Transverse colon (tissue), 4 donors: ENCODE measurements around the gene LTB.

ENCODE experiments used
- CTCF ChIP-seq, 5 experiments: fragments of 200-600 bp in 3 of 5; fragments of 450-650 bp in 2 of 5; sonication (generic) in 3 of 5; IDR thresholded peaks; 1 replicate in 2 of 5; 2 replicates in 3 of 5; pipeline ENCODE4 v1.5.1; 2016 to 2017; ENCODE audit warnings: antibody characterized with exemption in 5 of 5, inconsistent platforms in 3 of 5, mild to moderate bottlenecking in 2 of 5, moderate library complexity in 1 of 5
- EP300 ChIP-seq: sonication (generic); formaldehyde crosslinking; IDR thresholded peaks from one replicate; pipeline ENCODE4 v1.6.1; 2017; ENCODE audit warnings: antibody characterized with exemption, low read depth
- POLR2A ChIP-seq: fragments of 450-650 bp; IDR thresholded peaks from one replicate; pipeline ENCODE4 v1.6.1; 2016; ENCODE audit warnings: antibody characterized with exemption, mild to moderate bottlenecking, moderate library complexity
- POLR2AphosphoS5 ChIP-seq, 3 donors: sonication (generic); formaldehyde crosslinking; IDR thresholded peaks; one replicate each; pipeline ENCODE4 v1.6.1; 2016; ENCODE audit warnings: antibody characterized with exemption in 3 of 3

DNA sequence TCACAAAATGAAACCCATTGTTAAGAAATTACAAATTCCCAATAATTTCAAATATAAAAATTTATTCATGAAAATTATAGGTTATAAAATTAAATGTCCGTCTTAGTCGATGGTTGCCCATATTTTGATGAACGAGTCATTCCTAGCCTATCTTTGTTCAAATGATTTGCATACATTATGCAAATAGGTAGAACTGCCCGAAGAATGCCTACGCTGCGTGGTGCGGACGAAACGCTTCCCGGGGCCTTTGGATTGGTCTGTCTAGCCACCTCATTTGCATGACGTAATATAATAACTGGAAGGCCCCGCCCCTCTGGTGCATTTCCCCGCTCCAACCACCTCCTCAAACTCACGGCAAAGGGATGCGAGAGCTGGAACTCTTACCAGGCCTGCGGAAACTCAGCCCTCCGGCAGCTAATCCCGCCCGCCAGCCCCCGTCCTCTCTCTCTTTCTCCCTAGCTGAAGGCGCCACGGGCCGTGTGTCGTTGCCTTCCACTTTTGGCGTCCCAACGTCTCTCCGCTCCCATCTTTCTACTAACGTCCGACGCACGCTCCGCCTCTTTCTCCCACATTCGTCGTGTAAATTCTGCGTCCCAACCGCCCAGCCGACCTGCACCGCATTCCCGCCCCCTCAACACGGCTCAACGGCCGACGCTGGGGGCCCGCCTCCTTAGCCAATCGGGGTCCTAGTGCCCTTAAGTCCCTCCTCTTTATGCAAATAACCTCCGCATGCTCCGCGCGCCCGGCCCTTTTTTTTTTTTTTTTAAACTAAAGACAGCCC is 37.8 kb upstream of the LTB start:
- peak in 1 of 5 experiments; percentile 27 for TF ChIP-seq CTCF (IDR thresholded peaks at IDR 0.05)
- TF ChIP-seq POLR2A: peak; percentile 96
- peak; percentile 84 to 89 (median 86) for TF ChIP-seq POLR2AphosphoS5 (IDR thresholded peaks at IDR 0.05)
- TF ChIP-seq EP300: no peak
